ENCODE results near the gene DIS3L2.

GRCh38 chr2:232028631-232029030, 67.1 kb downstream of the DIS3L2 start:
- no peak for TF ChIP-seq CTCF (conservative IDR thresholded peaks at IDR 0.05; ENCODE audit: low read depth, low read length)
- TF ChIP-seq RCOR1 (IDR thresholded peaks at IDR 0.05; ENCODE audit: insufficient replicate concordance, low read length), result no peak
- no peak for TF ChIP-seq POLR2A (IDR thresholded peaks at IDR 0.05; ENCODE audit: low read depth, low read length)
- no peak for TF ChIP-seq MAZ (IDR thresholded peaks at IDR 0.05; ENCODE audit: borderline replicate concordance, low read depth, low read length)
- no peak for TF ChIP-seq USF2 (IDR thresholded peaks at IDR 0.05; ENCODE audit: low read depth, low read length)
- TF ChIP-seq BHLHE40 (IDR thresholded peaks at IDR 0.05; ENCODE audit: low read depth, low read length), result no peak
- no peak for TF ChIP-seq RFX5 (IDR thresholded peaks at IDR 0.05; ENCODE audit: low read depth, low read length)
- TF ChIP-seq CHD1 (IDR thresholded peaks at IDR 0.05; ENCODE audit: low read depth, low read length), result no peak
- no peak for TF ChIP-seq FOS (IDR thresholded peaks at IDR 0.05; ENCODE audit: low read depth, low read length)
- no peak for TF ChIP-seq MXI1 (IDR thresholded peaks at IDR 0.05; ENCODE audit: borderline replicate concordance, low read depth, low read length)
